Measurements from ENCODE around the gene MTRF1L.
"Not testable (repeated sequence)": the region's sequence is repeated elsewhere in the genome, so short reads cannot be mapped to it uniquely, and the experiment has no call there.

Gene MTRF1L

DNA sequence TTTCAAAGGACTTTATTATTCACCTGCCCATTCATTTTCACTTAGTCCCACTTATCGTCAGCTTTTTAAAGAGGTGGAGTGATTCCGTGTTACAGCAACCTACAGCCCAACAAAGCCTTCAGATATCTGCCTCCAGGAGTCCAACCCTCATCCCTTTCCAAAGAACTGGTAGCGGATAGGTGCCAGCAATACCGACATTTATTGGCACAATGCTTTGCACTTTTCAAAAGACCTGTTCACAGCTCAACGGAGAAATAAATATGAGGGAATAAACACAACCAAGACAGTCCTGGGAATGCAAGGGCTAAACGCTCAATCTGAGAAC is 819 bp upstream of the MTRF1L start:
- Histone ChIP-seq H3K27me3 (ENCODE audit: control insufficient read depth in 1 of 2, insufficient read depth in 2 of 2, low read length in 2 of 2) (no peaks in the 10 kb centered on the region), H3K4me3 (ENCODE audit: low read length in 2 of 2) (peak overlapping the region; percentile 84 to 95), H3K9ac (ENCODE audit: low read length in 2 of 2) (peak overlapping the region; percentile 82 to 92), H3K27ac (ENCODE audit: low read length) (peak overlapping the region; percentile 71), H3K4me1 (ENCODE audit: control insufficient read depth, insufficient read depth, low read length) (peaks cover 9% of the 10 kb centered on the region), H3K36me3 (ENCODE audit: control insufficient read depth in 2 of 2, insufficient read depth in 2 of 2, low read length in 2 of 2) (no peaks in the 10 kb centered on the region), H3K9me3 (ENCODE audit: control insufficient read depth in 2 of 2, low read length in 2 of 2) (no peaks in the 10 kb centered on the region)

DNA sequence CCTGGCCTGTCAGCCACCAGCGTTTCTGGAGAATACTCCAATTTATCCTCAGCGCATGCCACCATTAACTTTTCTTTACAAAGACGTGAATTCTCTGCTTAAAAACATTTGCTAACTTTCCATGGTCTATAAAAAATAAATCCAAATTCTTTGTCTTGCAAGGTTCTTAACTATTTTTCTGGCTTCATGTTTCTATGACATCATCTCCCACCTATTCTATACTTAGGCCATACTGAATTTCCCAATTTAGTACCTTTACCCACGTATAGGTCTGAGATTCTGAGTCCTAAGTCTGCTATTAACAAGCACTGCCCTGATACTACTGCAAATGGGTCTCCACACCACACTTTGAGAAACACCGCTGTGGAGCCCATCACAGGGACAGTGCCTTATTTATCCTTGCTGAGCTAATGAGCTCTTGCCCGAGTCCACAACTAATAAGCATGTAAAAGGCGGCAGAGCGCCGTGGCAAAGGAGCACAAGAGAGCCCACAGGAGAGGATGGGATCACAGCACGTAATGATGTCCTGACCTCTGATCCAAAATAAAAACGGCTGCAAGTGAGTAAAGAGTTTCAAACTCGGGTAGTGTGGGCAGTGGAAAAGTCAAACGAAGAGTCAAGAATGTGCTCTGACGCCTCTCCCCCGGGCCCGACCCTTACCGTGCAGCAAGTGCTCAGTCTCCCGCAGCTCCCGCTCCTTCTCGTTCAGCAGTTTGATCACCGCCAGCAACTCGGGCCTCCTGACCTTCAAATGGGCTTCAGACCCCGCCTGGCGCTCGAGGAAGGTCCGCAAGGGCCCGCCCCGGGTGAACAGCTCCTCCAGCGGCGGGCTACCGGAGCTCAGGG is 519 bp downstream of the MTRF1L start:
- no peaks in the 10 kb centered on the region for H3K27me3 ChIP-seq (ENCODE audit: control insufficient read depth in 1 of 2, insufficient read depth in 2 of 2, low read length in 2 of 2)
- peak overlapping the region; percentile 82 to 92 for H3K9ac ChIP-seq (ENCODE audit: low read length in 2 of 2)
- H3K36me3 ChIP-seq (ENCODE audit: control insufficient read depth in 2 of 2, insufficient read depth in 2 of 2, low read length in 2 of 2), result peaks cover 5 to 7% of the 10 kb centered on the region in 2 donors
- peaks cover 9% of the 10 kb centered on the region for H3K4me1 ChIP-seq (ENCODE audit: control insufficient read depth, insufficient read depth, low read length)
- peak overlapping the region; percentile 84 to 95 for H3K4me3 ChIP-seq (ENCODE audit: low read length in 2 of 2)
- H3K9me3 ChIP-seq (ENCODE audit: control insufficient read depth in 2 of 2, low read length in 2 of 2), result no peaks in the 10 kb centered on the region
- peak overlapping the region; percentile 71 for H3K27ac ChIP-seq (ENCODE audit: low read length)

DNA sequence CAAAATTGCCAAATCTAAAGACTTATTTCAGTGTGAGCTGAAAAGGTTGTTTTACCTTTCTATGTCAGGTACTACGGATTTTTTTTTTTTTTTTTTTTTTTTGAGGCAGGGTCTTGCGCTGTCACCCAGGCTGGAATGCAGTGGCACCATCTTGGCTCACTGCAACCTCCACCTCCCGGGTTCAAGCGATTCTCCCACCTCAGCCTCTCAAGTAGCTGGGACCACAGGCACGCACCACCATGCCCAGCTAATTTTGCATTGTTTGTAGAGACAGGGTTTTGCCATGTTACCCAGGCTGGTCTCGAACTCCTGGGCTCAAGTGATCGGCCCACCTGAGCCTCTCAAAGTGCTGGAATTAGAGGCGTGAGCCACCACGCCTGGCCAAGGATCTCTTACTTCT is 1.7 kb downstream of the MTRF1L start:
- not testable (repeated sequence) for H3K4me1 ChIP-seq (ENCODE audit: control insufficient read depth, insufficient read depth, low read length); H3K27ac ChIP-seq (ENCODE audit: low read length)
- H3K4me3 ChIP-seq (ENCODE audit: low read length in 2 of 2), result peak overlapping the region in 1 of 2 donors; percentile 84

DNA sequence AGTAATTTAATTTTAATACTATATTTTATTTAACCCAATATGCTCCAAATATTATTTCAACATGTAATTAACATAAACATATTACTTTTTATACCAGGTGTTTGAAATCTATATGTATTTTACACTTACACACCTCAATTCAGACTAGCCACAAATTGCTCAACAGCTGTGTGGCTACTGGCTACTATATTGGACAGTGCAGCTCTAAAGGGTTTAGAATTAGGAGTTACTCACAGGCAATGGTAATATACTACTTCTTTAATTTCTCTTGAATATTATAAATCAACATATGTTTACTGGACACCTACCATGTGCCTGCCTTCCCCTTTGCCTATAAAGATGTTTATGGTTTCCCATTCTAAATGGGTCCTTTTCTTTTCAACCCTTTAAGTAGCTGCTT is 2.3 kb downstream of the MTRF1L start:
- Histone ChIP-seq H3K9me3 (ENCODE audit: control insufficient read depth in 2 of 2, low read length in 2 of 2) (no peaks in the 10 kb centered on the region), H3K27me3 (ENCODE audit: control insufficient read depth in 1 of 2, insufficient read depth in 2 of 2, low read length in 2 of 2) (no peaks in the 10 kb centered on the region), H3K27ac (ENCODE audit: low read length) (no peak overlapping the region), H3K36me3 (ENCODE audit: control insufficient read depth in 2 of 2, insufficient read depth in 2 of 2, low read length in 2 of 2) (peaks cover 5 to 15% of the 10 kb centered on the region in 2 donors), H3K4me3 (ENCODE audit: low read length in 2 of 2) (no peak overlapping the region), H3K4me1 (ENCODE audit: control insufficient read depth, insufficient read depth, low read length) (peaks cover 9% of the 10 kb centered on the region), H3K9ac (ENCODE audit: low read length in 2 of 2) (no peak overlapping the region)

More for the DNA sequence above, 1.7 kb downstream of the MTRF1L start:
- not testable (repeated sequence) for H3K9ac ChIP-seq (ENCODE audit: low read length in 2 of 2); H3K27me3 ChIP-seq (ENCODE audit: control insufficient read depth in 1 of 2, insufficient read depth in 2 of 2, low read length in 2 of 2); H3K9me3 ChIP-seq (ENCODE audit: control insufficient read depth in 2 of 2, low read length in 2 of 2)
- H3K36me3 ChIP-seq (ENCODE audit: control insufficient read depth in 2 of 2, insufficient read depth in 2 of 2, low read length in 2 of 2), result peaks cover 5 to 14% of the 10 kb centered on the region in 2 donors

DNA sequence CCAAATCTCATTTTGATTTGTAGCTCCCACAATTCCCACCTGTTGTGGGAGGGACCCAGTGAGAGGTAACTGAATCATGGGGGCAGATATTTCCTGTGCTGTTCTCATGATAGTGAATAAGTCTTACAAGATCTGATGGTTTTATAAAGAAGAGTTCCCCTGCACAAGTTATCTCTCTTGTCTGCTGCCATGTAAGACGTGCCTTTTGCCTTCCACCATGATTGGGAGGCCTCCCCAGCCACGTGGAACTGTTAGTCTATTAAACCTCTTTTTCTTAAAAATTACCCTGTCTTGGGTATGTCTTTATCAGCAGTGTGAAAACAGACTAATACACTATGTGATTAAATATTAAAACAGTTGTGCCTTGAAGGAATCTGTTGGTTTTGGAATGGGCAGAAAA is 3.0 kb downstream of the MTRF1L start:
- not testable (repeated sequence) for H3K27me3 ChIP-seq (ENCODE audit: control insufficient read depth in 1 of 2, insufficient read depth in 2 of 2, low read length in 2 of 2); H3K9me3 ChIP-seq (ENCODE audit: control insufficient read depth in 2 of 2, low read length in 2 of 2); H3K4me1 ChIP-seq (ENCODE audit: control insufficient read depth, insufficient read depth, low read length); H3K4me3 ChIP-seq (ENCODE audit: low read length in 2 of 2); H3K27ac ChIP-seq (ENCODE audit: low read length); H3K9ac ChIP-seq (ENCODE audit: low read length in 2 of 2)
- H3K36me3 ChIP-seq (ENCODE audit: control insufficient read depth in 2 of 2, insufficient read depth in 2 of 2, low read length in 2 of 2), result peaks cover 5 to 15% of the 10 kb centered on the region in 2 donors

DNA sequence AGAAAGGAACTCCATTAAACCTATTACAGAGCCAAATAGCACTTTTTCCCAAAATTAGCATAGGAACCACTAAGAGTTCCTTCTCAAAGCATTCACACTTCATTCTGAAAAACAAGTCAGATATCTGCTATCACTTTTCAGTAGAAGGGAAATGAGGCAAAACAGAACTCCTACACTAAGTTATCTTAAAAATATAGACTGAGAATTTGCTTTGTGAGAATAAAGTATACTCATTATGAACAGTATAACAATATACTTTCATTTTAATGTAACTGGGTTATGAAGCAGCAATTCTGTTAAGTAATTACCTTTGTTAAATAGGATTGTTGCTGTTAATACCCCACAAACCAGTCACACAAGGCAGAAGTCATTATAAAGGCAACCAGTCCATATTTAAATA is 8.7 kb downstream of the MTRF1L start:
- Histone ChIP-seq H3K9ac (ENCODE audit: low read length in 2 of 2) (no peak overlapping the region), H3K36me3 (ENCODE audit: control insufficient read depth in 2 of 2, insufficient read depth in 2 of 2, low read length in 2 of 2) (peaks cover 16 to 34% of the 10 kb centered on the region in 2 donors), H3K4me1 (ENCODE audit: control insufficient read depth, insufficient read depth, low read length) (no peaks in the 10 kb centered on the region), H3K4me3 (ENCODE audit: low read length in 2 of 2) (no peak overlapping the region), H3K27me3 (ENCODE audit: control insufficient read depth in 1 of 2, insufficient read depth in 2 of 2, low read length in 2 of 2) (no peaks in the 10 kb centered on the region), H3K27ac (ENCODE audit: low read length) (no peak overlapping the region), H3K9me3 (ENCODE audit: control insufficient read depth in 2 of 2, low read length in 2 of 2) (no peaks in the 10 kb centered on the region)

DNA sequence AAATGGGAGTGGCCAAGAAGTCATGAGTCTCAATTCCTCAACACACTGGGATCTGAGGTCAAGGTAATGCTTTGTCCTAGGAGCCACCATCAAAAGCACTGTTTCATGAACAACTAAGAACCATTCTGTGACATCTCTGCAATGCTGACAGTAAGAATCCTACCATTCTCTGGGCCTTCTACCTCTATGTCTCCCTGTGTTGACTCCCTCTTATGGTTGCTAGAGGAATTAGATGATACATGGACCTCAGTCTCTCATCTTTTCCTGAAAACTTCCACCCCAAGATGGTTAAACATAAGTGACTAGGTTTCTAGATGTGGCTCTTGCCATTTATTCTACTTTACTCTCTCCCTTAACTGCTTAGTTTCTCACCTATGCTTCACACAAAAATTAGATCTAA is 9.1 kb downstream of the MTRF1L start:
- Histone ChIP-seq H3K9ac (ENCODE audit: low read length in 2 of 2) (no peak overlapping the region), H3K27me3 (ENCODE audit: control insufficient read depth in 1 of 2, insufficient read depth in 2 of 2, low read length in 2 of 2) (no peaks in the 10 kb centered on the region), H3K9me3 (ENCODE audit: control insufficient read depth in 2 of 2, low read length in 2 of 2) (no peaks in the 10 kb centered on the region), H3K4me3 (ENCODE audit: low read length in 2 of 2) (no peak overlapping the region), H3K27ac (ENCODE audit: low read length) (no peak overlapping the region), H3K4me1 (ENCODE audit: control insufficient read depth, insufficient read depth, low read length) (no peaks in the 10 kb centered on the region), H3K36me3 (ENCODE audit: control insufficient read depth in 2 of 2, insufficient read depth in 2 of 2, low read length in 2 of 2) (peaks cover 16 to 34% of the 10 kb centered on the region in 2 donors)

DNA sequence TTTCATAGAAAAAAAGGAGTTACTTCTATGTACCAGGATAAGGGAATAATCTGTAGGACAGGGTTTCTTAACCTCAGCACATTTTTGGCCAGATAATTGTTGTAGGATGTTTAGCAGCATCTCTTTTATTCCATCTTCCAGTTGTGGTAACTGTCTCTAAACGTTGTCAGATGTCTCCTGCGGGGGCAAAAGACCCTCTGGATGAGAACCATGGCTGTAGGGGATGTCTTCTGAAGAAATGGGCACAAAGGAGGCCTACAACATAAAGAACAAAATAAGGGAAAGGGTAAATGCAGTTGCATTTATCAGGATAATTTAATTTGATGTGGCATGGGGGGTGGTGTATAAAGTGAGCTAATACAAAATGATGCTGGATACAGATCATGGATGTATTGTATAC is 15.5 kb downstream of the MTRF1L start:
- H3K9me3 ChIP-seq (ENCODE audit: control insufficient read depth in 2 of 2, low read length in 2 of 2), result no peaks in the 10 kb centered on the region
- H3K36me3 ChIP-seq (ENCODE audit: control insufficient read depth in 2 of 2, insufficient read depth in 2 of 2, low read length in 2 of 2), result peaks cover 1 to 2% of the 10 kb centered on the region in 2 donors
- peaks cover 15% of the 10 kb centered on the region for H3K4me1 ChIP-seq (ENCODE audit: control insufficient read depth, insufficient read depth, low read length)
- no peak overlapping the region for H3K27ac ChIP-seq (ENCODE audit: low read length)
- no peak overlapping the region for H3K4me3 ChIP-seq (ENCODE audit: low read length in 2 of 2)
- no peaks in the 10 kb centered on the region for H3K27me3 ChIP-seq (ENCODE audit: control insufficient read depth in 1 of 2, insufficient read depth in 2 of 2, low read length in 2 of 2)
- no peak overlapping the region for H3K9ac ChIP-seq (ENCODE audit: low read length in 2 of 2)

DNA sequence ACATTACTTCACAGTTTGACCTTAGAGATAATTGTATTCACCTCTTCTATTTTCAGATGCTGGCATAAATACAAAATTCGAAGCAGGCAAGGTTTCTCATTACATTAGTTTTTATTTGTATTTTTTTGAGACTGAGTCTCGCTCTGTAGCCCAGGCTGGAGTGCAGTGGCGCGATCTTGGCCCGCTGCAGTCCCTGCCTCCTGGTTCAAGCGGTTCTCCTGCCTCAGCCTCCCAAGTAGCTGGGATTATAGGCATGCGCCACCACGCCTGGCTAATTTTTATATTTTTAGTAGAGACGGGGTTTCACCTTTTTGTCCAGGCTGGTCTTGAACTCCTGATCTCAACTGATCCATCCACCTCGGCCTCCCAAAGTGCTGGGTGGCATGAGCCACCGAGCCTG is 17.2 kb downstream of the MTRF1L start:
- not testable (repeated sequence) for H3K27ac ChIP-seq (ENCODE audit: low read length)

DNA sequence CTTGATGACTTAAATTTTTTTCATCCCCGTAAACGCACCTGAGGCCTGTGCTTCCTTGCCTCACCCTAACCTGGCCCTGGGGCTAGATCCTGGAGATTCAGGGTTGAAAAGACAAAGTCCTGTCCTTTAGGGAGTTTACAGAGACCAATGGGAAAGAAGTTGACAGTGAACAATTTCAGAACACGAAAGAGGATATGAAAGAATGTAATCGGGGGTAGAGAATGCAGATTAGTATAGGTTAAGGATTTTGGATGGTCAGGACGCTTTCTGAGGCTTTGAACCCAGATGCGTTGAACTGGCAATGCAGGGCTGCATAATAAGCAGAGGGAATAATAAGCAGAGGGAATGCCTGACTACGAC is 18.0 kb downstream of the MTRF1L start:
- peaks cover 17% of the 10 kb centered on the region for H3K4me1 ChIP-seq (ENCODE audit: control insufficient read depth, insufficient read depth, low read length)
- peaks cover 0 to 2% of the 10 kb centered on the region in 2 donors for H3K36me3 ChIP-seq (ENCODE audit: control insufficient read depth in 2 of 2, insufficient read depth in 2 of 2, low read length in 2 of 2)
- peak overlapping the region; percentile 86 to 98 for H3K4me3 ChIP-seq (ENCODE audit: low read length in 2 of 2)
- H3K9me3 ChIP-seq (ENCODE audit: control insufficient read depth in 2 of 2, low read length in 2 of 2), result no peaks in the 10 kb centered on the region
- H3K27ac ChIP-seq (ENCODE audit: low read length), result peak overlapping the region; percentile 86
- H3K27me3 ChIP-seq (ENCODE audit: control insufficient read depth in 1 of 2, insufficient read depth in 2 of 2, low read length in 2 of 2), result no peaks in the 10 kb centered on the region
- H3K9ac ChIP-seq (ENCODE audit: low read length in 2 of 2), result peak overlapping the region; percentile 91 to 93

More for the DNA sequence above, 17.2 kb downstream of the MTRF1L start:
- H3K4me3 ChIP-seq (ENCODE audit: low read length in 2 of 2); H3K27me3 ChIP-seq (ENCODE audit: control insufficient read depth in 1 of 2, insufficient read depth in 2 of 2, low read length in 2 of 2); H3K9me3 ChIP-seq (ENCODE audit: control insufficient read depth in 2 of 2, low read length in 2 of 2); H3K36me3 ChIP-seq (ENCODE audit: control insufficient read depth in 2 of 2, insufficient read depth in 2 of 2, low read length in 2 of 2): not testable (repeated sequence)
- Histone ChIP-seq H3K4me1 (ENCODE audit: control insufficient read depth, insufficient read depth, low read length) (peaks cover 17% of the 10 kb centered on the region), H3K9ac (ENCODE audit: low read length in 2 of 2) (peak overlapping the region in 1 of 2 donors; percentile 93)

Measured in stomach smooth muscle (tissue), 2 donors.